BE2C (cell line): ENCODE results near the gene TMEM37.

Experiments
- DNase-seq: peaks from one replicate; pipeline ENCODE4 v3.0.0-alpha.2; 2020
- H3K27me3 ChIP-seq: fragments of 250-450 bp; sonication (Bioruptor Pico); 2 replicates; pipeline ENCODE4 v1.5.1; 2020; ENCODE audit warnings: mild to moderate bottlenecking
- H3K36me3 ChIP-seq: fragments of 250-450 bp; sonication (Bioruptor Pico); 2 replicates; pipeline ENCODE4 v1.5.1; 2020; ENCODE audit warnings: mild to moderate bottlenecking
- H3K4me1 ChIP-seq: fragments of 250-450 bp; sonication (Bioruptor Pico); 2 replicates; pipeline ENCODE4 v1.5.1; 2020
- H3K4me3 ChIP-seq: 2 replicates; pipeline ENCODE4 v1.5.1; 2011; ENCODE audit warnings: low read depth, low read length
- H3K9me3 ChIP-seq: fragments of 250-450 bp; sonication (Bioruptor Pico); 2 replicates; pipeline ENCODE4 v1.5.1; 2020
- CTCF ChIP-seq: IDR thresholded peaks from 2 replicates; pipeline ENCODE4 v1.5.1; 2012; ENCODE audit warnings: mild to moderate bottlenecking, low read depth, low read length

TMEM37 gene

GRCh38 chr2:119469661-119470297, 38.1 kb downstream of the TMEM37 start:
- TF ChIP-seq CTCF, result no peak
- no peaks in the 10 kb centered on the region for H3K4me1 ChIP-seq
- no peak for DNase-seq

GRCh38 chr2:119472749-119473148, 41.1 kb downstream of the TMEM37 start:
- Histone ChIP-seq H3K9me3 (no peaks in the 10 kb centered on the region), H3K4me1 (no peaks in the 10 kb centered on the region), H3K4me3 (no peak overlapping the region), H3K36me3 (no peaks in the 10 kb centered on the region), H3K27me3 (no peaks in the 10 kb centered on the region)
- no peak for DNase-seq
- no peak for TF ChIP-seq CTCF

More at GRCh38 chr2:119469661-119470297, 38.1 kb downstream of the TMEM37 start:
- Histone ChIP-seq H3K27me3 (no peaks in the 10 kb centered on the region), H3K36me3 (no peaks in the 10 kb centered on the region), H3K9me3 (no peaks in the 10 kb centered on the region), H3K4me3 (no peak overlapping the region)

- DNase-seq, result no peak
- no peak overlapping the region for H3K4me3 ChIP-seq
- no peaks in the 10 kb centered on the region for H3K9me3 ChIP-seq
- H3K4me1 ChIP-seq, result no peaks in the 10 kb centered on the region
- H3K36me3 ChIP-seq, result no peaks in the 10 kb centered on the region
- TF ChIP-seq CTCF, result no peak
- no peaks in the 10 kb centered on the region for H3K27me3 ChIP-seq
Measured at GRCh38 chr2:119473621-119474370, 42.1 kb downstream of the TMEM37 start.

GRCh38 chr2:119474371-119475224, 42.9 kb downstream of the TMEM37 start:
- Histone ChIP-seq H3K27me3 (no peaks in the 10 kb centered on the region), H3K36me3 (no peaks in the 10 kb centered on the region), H3K9me3 (no peaks in the 10 kb centered on the region), H3K4me3 (no peak overlapping the region), H3K4me1 (no peaks in the 10 kb centered on the region)
- no peak for TF ChIP-seq CTCF
- DNase-seq, result no peak

- Histone ChIP-seq H3K27me3 (no peaks in the 10 kb centered on the region), H3K4me3 (no peak overlapping the region), H3K4me1 (no peaks in the 10 kb centered on the region; the same call in 1 of the 2 replicates), H3K9me3 (no peaks in the 10 kb centered on the region), H3K36me3 (no peaks in the 10 kb centered on the region)
- no peak for DNase-seq
- no peak for TF ChIP-seq CTCF
Measured at GRCh38 chr2:119475225-119475856, 43.7 kb downstream of the TMEM37 start.
